ENCODE results near the gene SMIM27.

GRCh38 chr9:32552172-32552872, at the start of gene SMIM27, which contains the start of gene TOPORS:
- no peak for TF ChIP-seq EZH2 (IDR thresholded peaks at IDR 0.05; ENCODE audit: borderline replicate concordance, low read length)
- no peak; the same call in 1 of the 2 replicates for TF ChIP-seq CTCF (IDR thresholded peaks at IDR 0.05; ENCODE audit: low read length)
